OCI-LY7 (cell line): ENCODE measurements around the gene SLC6A19.

ENCODE experiments used
- EZH2phosphoT487 ChIP-seq: fragments of 200-600 bp; sonication (generic); IDR thresholded peaks from 2 replicates; pipeline ENCODE4 v1.6.1; 2018; ENCODE audit warnings: low read depth, borderline replicate concordance, mild to moderate bottlenecking, mixed run types, antibody characterized with exemption, low read length, moderate library complexity, mixed read lengths
- TF ChIP-seq, protein P1 (sequence below): fragments of 200-600 bp; sonication (generic); conservative IDR thresholded peaks from 2 replicates; pipeline ENCODE4 v1.5.1; 2014; ENCODE audit warnings: mild to moderate bottlenecking, antibody characterized with exemption, low read length, moderate library complexity, mixed read lengths

DNA sequence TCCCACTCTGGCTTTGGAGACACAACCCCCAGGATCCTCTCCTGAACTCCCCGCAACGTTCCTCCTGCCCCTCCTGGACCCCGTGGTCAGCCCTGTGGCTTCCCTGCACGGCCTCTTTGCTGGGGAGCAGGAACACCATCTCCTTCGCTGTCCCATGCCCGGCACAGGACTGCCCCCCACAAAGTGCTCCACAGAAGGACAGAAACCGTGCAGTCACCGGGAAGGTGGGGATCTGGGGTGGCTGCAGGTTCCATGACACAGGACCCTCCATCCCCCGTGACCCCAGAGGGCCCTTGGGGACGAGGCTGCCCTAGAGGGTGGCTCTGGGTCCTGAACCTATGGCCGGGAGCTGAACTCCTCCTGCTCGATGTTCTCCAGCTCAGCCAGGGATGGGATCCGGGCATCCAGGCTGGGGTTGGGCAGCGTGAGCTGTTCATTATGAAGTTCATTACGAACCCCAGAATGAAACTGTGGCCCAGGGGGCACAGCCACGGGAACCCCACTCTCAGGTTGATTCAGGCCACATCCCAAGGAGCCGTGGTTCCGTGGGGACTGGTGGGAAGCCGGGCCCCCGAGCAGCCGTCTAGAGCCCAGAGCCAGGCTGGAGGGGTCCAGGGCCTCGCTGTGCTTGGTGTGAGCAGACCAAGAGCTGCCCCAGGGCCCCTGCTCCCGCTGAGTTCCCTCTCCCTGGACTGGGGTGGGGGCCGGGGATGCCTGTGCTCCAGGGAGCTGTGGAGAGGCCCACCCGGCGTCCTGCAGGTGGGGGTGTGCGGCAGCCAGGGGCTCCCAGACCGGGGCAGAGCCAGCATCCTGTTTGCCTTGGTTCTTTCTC, 684 bp upstream of the SLC6A19 start:
- TF ChIP-seq, protein P1, sequence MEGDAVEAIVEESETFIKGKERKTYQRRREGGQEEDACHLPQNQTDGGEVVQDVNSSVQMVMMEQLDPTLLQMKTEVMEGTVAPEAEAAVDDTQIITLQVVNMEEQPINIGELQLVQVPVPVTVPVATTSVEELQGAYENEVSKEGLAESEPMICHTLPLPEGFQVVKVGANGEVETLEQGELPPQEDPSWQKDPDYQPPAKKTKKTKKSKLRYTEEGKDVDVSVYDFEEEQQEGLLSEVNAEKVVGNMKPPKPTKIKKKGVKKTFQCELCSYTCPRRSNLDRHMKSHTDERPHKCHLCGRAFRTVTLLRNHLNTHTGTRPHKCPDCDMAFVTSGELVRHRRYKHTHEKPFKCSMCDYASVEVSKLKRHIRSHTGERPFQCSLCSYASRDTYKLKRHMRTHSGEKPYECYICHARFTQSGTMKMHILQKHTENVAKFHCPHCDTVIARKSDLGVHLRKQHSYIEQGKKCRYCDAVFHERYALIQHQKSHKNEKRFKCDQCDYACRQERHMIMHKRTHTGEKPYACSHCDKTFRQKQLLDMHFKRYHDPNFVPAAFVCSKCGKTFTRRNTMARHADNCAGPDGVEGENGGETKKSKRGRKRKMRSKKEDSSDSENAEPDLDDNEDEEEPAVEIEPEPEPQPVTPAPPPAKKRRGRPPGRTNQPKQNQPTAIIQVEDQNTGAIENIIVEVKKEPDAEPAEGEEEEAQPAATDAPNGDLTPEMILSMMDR: no peak
- no peak for TF ChIP-seq EZH2phosphoT487
